Urinary bladder (tissue), 4 donors: ENCODE measurements around the gene NKAIN2. TPM values are rescaled to one million over a fixed set of nuclear protein-coding genes. Genes with fewer than 3 reads are reported as not detected.
A peak's percentile ranks its signal among the peaks of the same experiment; 100 is the strongest.

Experiments
- DNase-seq: peaks from one replicate; pipeline ENCODE4 v3.0.0-alpha.2; 2015; ENCODE audit errors: extremely low spot score
- H3K27ac ChIP-seq: one replicate; pipeline ENCODE4 v1.5.1; 2013; ENCODE audit warnings: low read depth, mild to moderate bottlenecking, moderate library complexity
- H3K36me3 ChIP-seq: one replicate; pipeline ENCODE4 v1.6.1; 2013; ENCODE audit warnings: mild to moderate bottlenecking, moderate library complexity; ENCODE audit not compliant: insufficient read depth
- H3K4me1 ChIP-seq: one replicate; pipeline ENCODE4 v1.6.1; 2013; ENCODE audit warnings: mild to moderate bottlenecking, moderate library complexity; ENCODE audit not compliant: insufficient read depth
- H3K4me3 ChIP-seq: one replicate; pipeline ENCODE4 v1.5.1; 2013; ENCODE audit warnings: low read depth, low read length
- WGBS: extraction: QIAGEN DNeasy Blood & Tissue Kit; methylation state at CpG from one replicate; pipeline ENCODE4 v1.1.7; 2013; 5-methylcytosine and 5-hydroxymethylcytosine counted together
- polyA plus RNA-seq: library from polyadenylated mRNA; stranded (reverse); fragments of 200-250 nt; gene quantifications from one replicate; pipeline ENCODE4 v1.2.3, GENCODE V29; 2013
- total RNA-seq: library from RNA; depleted of rRNA; stranded (reverse); fragments of >200 nt; gene quantifications from one replicate; pipeline ENCODE4 v1.2.3, GENCODE V29; 2014
- donor health status: healthy with polysubstance abuse.
- donor health status: healthy.

Gene NKAIN2
- total and polyA plus RNA-seq, 2 donors = 0.24 to 1.7 TPM

GRCh38 chr6:124661097-124661661, 857.5 kb downstream of the NKAIN2 start:
- H3K27ac ChIP-seq = no peak overlapping the region
- no peaks in the 10 kb centered on the region for H3K36me3 ChIP-seq
- no peak for DNase-seq
- 27% methylated on average over 5 of the region's 5 CpGs for WGBS
- H3K4me1 ChIP-seq = no peaks in the 10 kb centered on the region
- H3K4me3 ChIP-seq = no peak overlapping the region

DNA sequence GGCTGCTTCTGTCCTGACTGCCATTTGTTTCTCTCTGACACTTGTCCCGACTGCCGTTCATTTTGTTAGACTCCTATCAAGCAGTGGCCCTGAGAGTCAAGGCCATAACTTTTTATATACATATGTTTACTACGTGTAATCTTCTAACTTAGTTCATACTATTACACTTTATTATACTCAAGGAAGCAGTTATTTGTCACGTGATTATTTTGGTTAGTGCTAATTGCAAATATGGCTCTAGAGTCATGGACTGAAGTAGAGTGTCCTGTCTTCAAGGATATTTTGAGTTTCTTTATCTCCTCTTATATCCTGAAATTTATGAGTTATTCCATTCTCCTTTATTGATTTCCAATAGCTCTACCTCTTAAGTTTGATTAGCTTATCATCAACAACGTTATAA, 864.4 kb downstream of the NKAIN2 start:
- DNase-seq = no peak
- 85% methylated on average over 5 of the region's 5 CpGs for WGBS

GRCh38 chr6:124669713-124670480, 866.2 kb downstream of the NKAIN2 start:
- Histone ChIP-seq H3K36me3 (no peaks in the 10 kb centered on the region), H3K27ac (no peak overlapping the region), H3K4me3 (no peak overlapping the region), H3K4me1 (no peaks in the 10 kb centered on the region)
- WGBS = 84% methylated on average over 4 of the region's 4 CpGs
- DNase-seq = no peak

More for the DNA sequence above, 864.4 kb downstream of the NKAIN2 start:
- no peaks in the 10 kb centered on the region for H3K4me1 ChIP-seq
- no peak overlapping the region for H3K27ac ChIP-seq
- H3K36me3 ChIP-seq = no peaks in the 10 kb centered on the region
- H3K4me3 ChIP-seq = no peak overlapping the region

GRCh38 chr6:124670801-124671200, 867.1 kb downstream of the NKAIN2 start:
- H3K36me3 ChIP-seq = no peaks in the 10 kb centered on the region
- WGBS = 67% methylated on average over 3 of the region's 3 CpGs
- H3K27ac ChIP-seq = peak overlapping the region; percentile 23

GRCh38 chr6:124671324-124671723, 867.7 kb downstream of the NKAIN2 start:
- Histone ChIP-seq H3K4me3 (no peak overlapping the region), H3K27ac (no peak overlapping the region), H3K4me1 (no peaks in the 10 kb centered on the region), H3K36me3 (no peaks in the 10 kb centered on the region)
- DNase-seq = no peak

More at GRCh38 chr6:124670801-124671200, 867.1 kb downstream of the NKAIN2 start:
- Histone ChIP-seq H3K4me1 (no peaks in the 10 kb centered on the region), H3K4me3 (no peak overlapping the region)
- no peak for DNase-seq

DNA sequence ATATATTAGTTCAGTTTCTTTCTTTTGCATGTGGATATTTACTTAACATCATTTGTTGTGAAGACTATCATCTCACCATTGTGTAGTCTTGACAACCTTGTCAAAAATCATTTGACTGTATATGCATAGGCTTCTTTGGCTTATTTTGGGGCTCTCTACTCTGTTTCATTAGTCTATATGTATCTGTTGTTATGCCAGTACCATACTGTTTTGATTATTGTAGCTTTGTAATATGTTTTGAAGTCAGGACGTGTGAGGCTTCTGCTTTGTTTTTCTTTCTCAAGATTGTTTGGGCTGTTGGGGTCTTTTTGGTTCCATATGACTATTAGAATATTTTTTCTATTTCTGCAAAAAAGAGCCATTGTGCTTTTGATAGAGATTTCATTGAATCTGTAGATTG, 870.4 kb downstream of the NKAIN2 start:
- Histone ChIP-seq H3K4me3 (no peak overlapping the region), H3K36me3 (no peaks in the 10 kb centered on the region), H3K27ac (no peak overlapping the region), H3K4me1 (no peaks in the 10 kb centered on the region)
- WGBS = 78% methylated on average over 1 of the region's 1 CpG
- DNase-seq = no peak

- no peaks in the 10 kb centered on the region for H3K4me1 ChIP-seq
- WGBS = 89% methylated on average over 3 of the region's 3 CpGs
- no peak overlapping the region for H3K27ac ChIP-seq
- H3K36me3 ChIP-seq = no peaks in the 10 kb centered on the region
- no peak overlapping the region for H3K4me3 ChIP-seq
- DNase-seq = no peak
Measured at GRCh38 chr6:124676033-124676432, 872.4 kb downstream of the NKAIN2 start.

DNA sequence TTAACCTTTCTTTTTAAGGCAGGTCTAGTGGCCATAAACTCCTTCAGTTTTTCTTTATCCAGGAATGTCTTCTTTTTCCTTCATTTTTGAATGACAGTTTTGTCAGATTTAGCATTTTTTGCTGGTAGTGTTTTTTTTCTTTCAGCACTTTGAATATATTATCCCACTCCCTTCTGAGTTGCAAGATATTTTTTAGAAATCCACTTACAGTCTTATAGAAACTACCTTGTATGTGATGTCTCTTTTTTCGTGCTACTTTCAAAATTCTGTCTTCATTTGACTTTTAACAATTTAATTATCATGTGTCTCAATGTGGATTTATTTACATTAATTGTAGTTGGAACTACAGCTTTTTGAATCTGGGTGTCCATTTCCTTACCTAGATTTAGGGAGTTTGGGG, 874.2 kb downstream of the NKAIN2 start:
- no peak overlapping the region for H3K4me3 ChIP-seq
- H3K27ac ChIP-seq = no peak overlapping the region
- no peaks in the 10 kb centered on the region for H3K4me1 ChIP-seq
- no peaks in the 10 kb centered on the region for H3K36me3 ChIP-seq
- no peak for DNase-seq
- 53% methylated on average over 1 of the region's 1 CpG for WGBS

GRCh38 chr6:124679387-124679786, 875.7 kb downstream of the NKAIN2 start:
- Histone ChIP-seq H3K4me3 (no peak overlapping the region), H3K36me3 (no peaks in the 10 kb centered on the region), H3K27ac (no peak overlapping the region), H3K4me1 (no peaks in the 10 kb centered on the region)
- 82% methylated on average over 2 of the region's 2 CpGs for WGBS
- no peak for DNase-seq

- Histone ChIP-seq H3K4me3 (no peak overlapping the region), H3K27ac (no peak overlapping the region), H3K4me1 (no peaks in the 10 kb centered on the region), H3K36me3 (no peaks in the 10 kb centered on the region)
- WGBS = 80% methylated on average over 6 of the region's 6 CpGs
- DNase-seq = no peak
Measured at GRCh38 chr6:124682751-124683150, 879.1 kb downstream of the NKAIN2 start.

GRCh38 chr6:124683507-124683906, 879.8 kb downstream of the NKAIN2 start:
- 65% methylated on average over 4 of the region's 4 CpGs for WGBS
- H3K27ac ChIP-seq = no peak overlapping the region
- no peaks in the 10 kb centered on the region for H3K36me3 ChIP-seq
- H3K4me3 ChIP-seq = no peak overlapping the region
- no peak for DNase-seq
- no peaks in the 10 kb centered on the region for H3K4me1 ChIP-seq

GRCh38 chr6:124684621-124685020, 881.0 kb downstream of the NKAIN2 start:
- no peak for DNase-seq
- 79% methylated on average over 2 of the region's 2 CpGs for WGBS
- H3K27ac ChIP-seq = no peak overlapping the region
- H3K4me1 ChIP-seq = no peaks in the 10 kb centered on the region
- no peak overlapping the region for H3K4me3 ChIP-seq
- H3K36me3 ChIP-seq = no peaks in the 10 kb centered on the region

DNA sequence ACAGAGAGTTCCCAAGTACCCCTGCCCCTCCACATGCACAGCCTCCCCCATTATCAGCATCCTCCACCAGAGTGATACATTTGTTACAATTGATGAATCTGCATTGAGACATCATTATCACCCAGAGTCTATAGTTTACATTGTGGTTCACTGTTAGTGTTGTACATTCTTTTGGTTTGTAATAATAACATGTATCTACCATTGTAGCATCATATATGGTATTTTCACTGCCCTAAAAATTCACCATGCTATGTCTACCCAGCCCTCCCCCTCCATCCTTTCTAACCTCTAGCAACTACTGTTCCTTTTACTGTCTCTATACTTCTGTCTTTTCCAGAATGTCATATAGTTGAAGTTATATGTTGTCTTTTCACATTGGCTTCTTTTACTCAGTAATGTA, 884.7 kb downstream of the NKAIN2 start:
- no peak for DNase-seq
- H3K27ac ChIP-seq = no peak overlapping the region
- no peak overlapping the region for H3K4me3 ChIP-seq
- no peaks in the 10 kb centered on the region for H3K4me1 ChIP-seq
- H3K36me3 ChIP-seq = no peaks in the 10 kb centered on the region

DNA sequence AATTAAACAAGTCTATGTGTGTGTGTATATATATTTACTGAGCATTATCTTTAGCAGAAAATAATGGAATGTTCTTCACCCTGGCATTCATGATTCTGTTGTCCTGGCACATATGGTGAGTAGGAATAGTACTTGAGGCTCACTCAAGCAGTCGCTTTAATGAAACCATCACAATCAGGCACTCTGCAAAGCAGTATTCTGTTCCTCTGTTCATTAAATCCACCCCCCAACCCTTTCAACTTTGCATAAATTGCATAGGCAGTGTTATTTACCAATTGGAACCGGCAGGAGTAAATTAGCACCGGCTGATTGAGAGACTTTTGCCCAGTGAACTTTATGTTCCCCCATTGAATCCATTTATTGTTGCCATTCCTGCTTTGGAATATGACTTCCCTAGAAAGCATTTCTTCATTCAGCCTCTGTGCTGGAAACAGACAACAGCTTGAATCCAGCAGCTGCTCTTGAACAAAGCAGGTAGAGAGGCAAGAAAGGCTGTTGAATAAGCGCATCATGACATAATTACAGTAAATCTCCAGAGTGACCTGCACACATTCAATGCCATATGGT, 890.6 kb downstream of the NKAIN2 start:
- no peak for DNase-seq
- no peaks in the 10 kb centered on the region for H3K4me1 ChIP-seq
- H3K27ac ChIP-seq = no peak overlapping the region
- 78% methylated on average over 4 of the region's 4 CpGs for WGBS
- H3K36me3 ChIP-seq = no peaks in the 10 kb centered on the region
- H3K4me3 ChIP-seq = no peak overlapping the region
